ELF-1 (cell line): ENCODE measurements around the gene SNX10.
"Not testable (repeated sequence)": the region's sequence is repeated elsewhere in the genome, so short reads cannot be mapped to it uniquely, and the experiment has no call there.

Source experiments
- DNase-seq: peaks from one replicate; pipeline ENCODE4 v3.0.0-alpha.2; 2016; ENCODE audit warnings: low read depth, low spot score

SNX10 gene

DNA sequence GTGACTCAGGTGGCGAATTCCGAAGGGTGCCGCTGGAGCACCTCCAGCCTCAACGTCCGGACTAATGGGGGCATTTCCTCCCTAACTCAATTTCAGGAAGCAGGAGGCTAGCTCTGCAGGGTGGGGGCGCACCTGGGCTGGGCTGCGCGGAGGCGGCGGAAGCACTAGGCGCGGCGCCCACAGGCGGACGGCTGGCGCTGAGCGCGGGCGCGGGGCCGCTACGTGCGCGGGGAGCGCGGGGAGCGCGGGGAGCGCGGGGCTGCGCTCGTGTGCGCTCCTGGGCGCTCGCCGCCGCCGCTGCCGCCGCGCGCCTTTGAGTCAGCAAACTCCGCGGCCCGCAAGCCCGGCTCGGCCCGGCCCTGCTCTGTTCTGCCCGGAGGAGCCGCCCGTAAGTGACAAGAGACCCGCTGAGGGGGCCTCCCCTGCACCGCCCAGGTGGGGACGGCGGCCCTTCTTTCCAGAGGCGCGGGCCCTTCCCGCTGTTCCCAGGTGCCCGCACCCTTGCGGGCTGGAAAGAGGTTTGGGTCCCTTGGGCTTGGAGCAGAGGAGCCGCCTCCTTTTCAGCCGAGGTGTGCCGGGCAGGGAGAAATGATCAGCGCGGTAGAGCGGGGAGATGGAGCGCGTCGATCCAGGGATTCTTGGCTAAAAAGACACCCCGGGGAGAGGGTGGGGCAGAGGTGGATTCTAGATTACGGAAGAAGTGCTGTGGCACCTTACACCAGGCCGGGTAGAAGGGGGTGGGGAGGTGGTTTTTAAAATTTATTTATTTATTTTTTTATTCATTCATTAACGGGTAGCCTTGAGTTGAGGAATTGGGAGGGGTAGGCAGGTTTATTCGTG lies at the start of gene SNX10:
Gene SNX10, plus strand, starts transcription at position 164 of the 840 bp plus-strand sequence. CDS start 54,581 bp downstream, outside the sequence.
- peak; percentile 53 for DNase-seq

DNA sequence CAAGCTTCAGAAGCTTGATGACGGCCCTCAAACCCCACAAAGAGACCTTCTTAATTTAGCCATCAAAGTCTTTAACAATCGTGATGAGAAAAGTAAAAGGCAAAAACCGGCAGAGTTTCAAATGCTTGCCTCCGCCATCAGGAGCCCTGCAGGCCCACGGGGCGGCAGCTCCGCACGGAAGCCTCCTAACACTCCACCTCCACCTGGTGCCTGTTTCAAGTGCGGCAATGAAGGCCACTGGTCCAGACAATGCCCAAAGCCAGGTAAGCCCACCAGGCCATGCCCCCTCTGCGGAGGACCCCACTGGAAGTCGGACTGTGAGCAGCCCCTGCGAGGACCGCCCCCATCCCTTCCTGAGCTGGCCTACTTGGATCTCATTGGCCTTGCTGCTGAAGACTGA lies 46.5 kb upstream of the SNX10 start:
- no peak for DNase-seq

DNA sequence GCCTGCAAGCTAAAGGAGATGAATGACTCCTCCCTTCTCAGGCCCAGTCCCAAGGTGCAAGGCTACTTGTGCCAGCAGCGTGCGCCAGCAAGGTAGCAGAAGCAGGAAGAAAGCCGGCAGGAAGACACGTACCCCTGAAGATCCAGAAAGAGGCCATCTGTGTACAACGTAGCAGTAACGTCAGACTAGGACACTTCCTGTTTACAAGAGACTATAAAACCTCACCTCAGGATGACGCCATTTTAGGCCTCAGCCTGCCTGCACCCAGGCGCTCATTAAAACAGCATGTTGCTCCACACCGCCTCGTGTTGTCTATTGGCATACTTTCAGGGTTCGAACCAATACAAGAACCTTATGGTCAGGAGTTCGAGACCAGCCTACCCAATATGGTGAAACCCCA lies 41.4 kb upstream of the SNX10 start:
- no peak for DNase-seq

DNA sequence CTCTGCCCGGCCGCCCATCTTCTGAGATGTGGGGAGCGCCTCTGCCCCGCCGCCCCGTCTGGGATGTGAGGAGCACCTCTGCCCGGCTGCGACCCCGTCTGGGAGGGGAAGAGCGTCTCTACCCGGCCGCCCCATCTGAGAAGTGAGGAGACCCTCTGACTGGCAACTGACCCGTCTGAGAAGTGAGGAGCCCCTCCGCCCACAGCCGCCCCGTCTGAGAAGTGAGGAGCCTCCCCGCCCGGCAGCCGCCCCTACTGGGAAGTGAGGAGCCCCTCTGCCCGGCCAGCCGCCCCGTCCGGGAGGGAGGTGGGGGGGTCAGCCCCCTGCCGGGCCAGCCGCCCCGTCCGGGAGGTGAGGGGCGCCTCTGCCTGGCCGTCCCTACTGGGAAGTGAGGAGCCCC lies 29.8 kb upstream of the SNX10 start:
- not testable (repeated sequence) for DNase-seq

- DNase-seq: no peak
These were observed 26.6 kb upstream of the SNX10 start for GRCh38 chr7:26265065-26265464.

DNA sequence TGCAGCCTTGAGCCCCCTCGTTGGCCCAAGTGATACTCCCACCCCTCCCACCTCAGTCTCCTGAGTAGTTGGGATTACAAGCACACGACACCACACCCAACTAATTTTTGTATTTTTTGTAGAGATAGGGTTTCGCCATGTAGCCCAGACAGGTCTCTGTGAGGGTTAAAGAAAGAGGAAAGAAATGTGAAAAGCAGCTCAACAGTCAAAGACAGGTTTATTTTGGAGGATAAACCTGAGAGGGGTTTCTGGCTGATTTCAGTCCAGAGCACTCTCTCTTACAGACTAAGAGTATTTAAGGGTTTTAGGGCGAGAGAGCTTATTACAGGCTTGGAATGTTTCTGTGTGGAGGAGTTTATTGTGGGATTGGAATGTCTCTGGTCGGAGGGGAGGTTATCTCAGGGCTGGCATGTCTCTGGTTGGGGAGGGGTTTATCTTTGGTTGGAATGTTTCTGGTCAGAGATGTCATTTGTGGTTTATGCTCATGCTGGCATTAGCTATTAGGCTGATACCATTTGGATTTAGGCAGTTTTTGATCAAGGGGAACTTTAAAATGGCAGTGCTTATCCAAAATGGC lies 26.1 kb upstream of the SNX10 start:
- DNase-seq: no peak

- DNase-seq: no peak
These were observed 24.0 kb upstream of the SNX10 start for GRCh38 chr7:26267601-26268166.

- no peak for DNase-seq
These were observed 16.4 kb upstream of the SNX10 start for GRCh38 chr7:26275213-26275612.

DNA sequence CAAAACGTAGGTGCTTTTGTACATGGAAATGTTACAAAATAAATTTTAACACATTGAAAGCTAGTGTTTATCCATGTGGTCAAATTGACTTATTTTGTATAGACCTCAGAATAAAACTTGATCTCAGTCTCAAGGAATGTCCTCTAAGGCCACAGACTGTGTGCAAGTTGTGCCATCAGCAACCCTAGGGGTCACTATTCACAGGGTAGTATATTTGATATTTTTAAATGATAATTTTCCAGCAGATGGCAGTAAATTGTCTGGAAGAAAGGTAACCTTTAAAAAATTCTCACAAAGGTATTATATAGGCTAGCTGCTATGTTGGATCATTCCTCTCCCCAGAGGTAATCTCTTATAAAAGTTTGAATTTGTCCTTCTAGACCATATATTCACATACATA lies 12.9 kb upstream of the SNX10 start:
- DNase-seq: no peak

GRCh38 chr7:26279405-26279804 lies 12.3 kb upstream of the SNX10 start:
- no peak for DNase-seq

- DNase-seq: no peak
These were observed 11.6 kb upstream of the SNX10 start for GRCh38 chr7:26280097-26280496.

DNA sequence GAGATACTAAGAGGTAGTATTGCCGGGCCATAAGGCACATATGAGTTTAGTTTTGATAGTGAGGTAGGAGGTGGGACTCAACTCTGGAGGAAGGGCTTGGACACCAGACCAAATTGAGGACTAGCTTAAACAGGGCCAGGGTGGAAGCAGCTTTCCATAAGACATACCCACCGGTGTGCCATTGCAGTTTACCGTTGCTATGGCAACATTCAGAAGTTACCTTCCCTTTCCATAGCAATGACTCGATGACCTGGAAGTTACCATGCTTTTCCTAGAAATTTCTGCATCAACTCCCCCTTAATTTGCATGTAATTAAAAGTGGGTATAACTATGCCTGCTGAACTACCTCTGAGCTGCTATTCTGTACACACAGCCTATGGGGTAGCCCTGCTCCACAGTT lies 10.9 kb upstream of the SNX10 start:
- DNase-seq: no peak

DNA sequence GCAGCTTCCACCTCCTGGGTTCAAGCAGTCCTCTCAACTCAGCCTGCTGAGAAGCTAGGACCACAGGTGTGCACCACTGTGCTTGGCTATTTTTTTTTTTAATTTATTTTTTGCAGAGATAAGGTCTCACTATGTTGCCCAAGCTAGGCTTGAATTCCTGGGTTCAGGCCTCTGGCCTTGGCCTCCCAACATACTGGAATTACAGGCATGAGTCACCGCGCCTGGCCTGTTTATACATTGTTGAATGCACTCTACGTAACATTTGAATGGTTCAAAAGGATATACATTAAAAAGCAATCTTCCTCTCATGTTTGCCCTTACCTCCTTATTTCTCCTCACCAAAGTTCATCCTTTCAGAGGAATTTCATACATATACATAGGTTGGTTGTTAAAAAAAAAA lies 7.2 kb upstream of the SNX10 start:
- no peak for DNase-seq

DNA sequence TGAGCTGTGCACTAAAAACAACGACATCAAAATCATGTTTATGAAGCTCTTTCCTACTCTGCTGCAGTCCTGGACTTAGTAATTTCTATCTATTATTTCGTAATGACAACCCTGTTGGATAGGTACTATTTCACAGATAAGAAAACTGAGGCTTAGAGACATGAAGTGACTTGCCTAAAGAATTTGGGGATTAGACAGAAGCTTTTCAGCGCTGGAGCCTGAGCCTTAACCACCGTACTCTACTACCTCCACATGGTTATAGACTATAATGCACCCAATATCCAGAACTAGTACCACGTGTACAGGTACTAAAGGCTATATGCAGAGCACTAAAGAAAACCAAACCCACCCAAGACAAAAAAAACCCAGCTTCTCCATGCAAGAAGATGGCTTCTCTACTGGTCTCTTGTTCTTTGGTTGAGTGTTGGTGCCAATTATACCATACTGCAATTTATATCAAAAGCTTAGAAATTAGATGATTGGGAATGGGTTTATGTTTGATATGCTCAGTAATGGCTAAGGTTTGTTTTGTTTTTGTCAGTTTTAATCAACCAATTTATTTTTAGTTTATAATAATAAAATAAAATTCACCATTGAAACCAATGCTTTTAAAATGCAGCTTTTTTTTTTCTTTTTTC lies 6.5 kb upstream of the SNX10 start:
- peak; percentile 42 for DNase-seq

DNA sequence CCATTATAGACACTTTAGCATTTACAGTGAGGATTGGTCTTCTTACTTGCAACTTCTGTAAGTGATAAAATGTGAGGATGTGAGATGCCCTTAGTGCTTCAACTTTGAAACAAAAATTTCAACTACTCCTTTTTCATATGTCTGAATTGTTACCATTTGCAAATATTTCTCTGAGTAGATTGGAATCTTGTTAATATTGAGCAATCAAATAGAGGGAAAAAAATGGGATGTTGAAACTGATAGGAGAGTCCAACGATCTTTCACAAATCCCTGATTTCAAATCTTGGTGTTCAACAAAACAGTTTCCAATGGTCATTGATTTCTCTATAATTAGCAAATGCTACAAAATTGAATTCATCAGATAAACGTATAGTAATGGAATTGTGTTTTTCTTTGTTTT lies 5.5 kb upstream of the SNX10 start:
- no peak for DNase-seq

GRCh38 chr7:26288126-26288525 lies 3.5 kb upstream of the SNX10 start:
- DNase-seq: not testable (repeated sequence)

DNA sequence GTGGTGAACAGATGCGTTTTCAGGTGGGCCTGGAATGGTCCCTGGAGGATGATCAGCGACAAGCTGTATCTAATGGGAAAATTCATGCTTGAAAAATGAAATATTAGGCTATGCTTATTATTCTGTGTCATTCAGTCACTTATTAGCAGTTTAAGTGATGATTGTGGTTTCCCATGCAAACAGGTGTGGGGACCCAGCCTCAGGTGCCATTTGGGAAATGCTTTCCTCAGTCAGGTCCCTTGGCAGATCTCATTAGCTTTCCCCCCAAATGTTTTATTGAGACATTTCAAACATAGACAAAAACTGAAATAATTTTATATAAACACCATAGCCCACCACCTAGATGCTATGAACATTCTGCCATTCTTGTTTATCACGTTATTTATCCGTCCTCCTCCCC lies 411 bp upstream of the SNX10 start:
- no peak for DNase-seq

DNA sequence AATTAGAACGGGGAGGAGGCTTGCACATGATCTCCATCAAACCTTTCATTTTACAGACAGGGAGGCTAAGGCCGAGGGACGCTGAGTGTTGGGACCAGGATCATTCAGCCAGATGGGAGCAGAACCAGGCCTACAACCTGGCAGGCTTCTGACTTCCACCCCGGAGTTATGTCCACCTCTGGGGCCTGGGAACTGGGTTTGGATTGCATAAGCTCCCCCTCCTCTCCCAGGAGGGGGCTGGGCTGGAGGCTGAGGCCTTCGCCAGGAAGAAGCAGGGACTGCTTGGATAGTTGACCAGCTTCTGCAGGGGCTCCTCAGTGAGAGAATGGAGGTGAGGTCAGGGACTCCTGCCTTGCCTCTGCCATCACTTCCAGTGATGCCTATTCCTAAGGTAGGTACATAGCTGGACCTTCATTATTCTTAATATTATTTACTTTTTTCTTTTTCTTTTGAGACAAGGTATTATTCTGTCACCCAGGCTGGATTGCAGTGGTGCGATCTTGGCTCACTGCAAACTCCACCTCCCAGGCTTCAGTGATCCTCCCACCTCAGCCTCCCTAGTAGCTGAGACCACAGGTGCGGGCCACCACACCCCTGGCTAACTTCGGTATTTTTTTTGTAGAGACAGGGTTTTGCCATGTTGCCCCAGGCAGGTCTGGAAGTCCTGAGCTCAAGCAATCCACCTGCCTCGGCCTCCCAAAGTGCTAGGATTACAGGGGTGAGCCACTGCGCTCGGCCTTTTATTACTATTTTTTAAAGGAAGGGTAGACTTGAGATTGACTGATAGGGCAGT lies 1.3 kb downstream of the SNX10 start:
- DNase-seq: peak; percentile 57

DNA sequence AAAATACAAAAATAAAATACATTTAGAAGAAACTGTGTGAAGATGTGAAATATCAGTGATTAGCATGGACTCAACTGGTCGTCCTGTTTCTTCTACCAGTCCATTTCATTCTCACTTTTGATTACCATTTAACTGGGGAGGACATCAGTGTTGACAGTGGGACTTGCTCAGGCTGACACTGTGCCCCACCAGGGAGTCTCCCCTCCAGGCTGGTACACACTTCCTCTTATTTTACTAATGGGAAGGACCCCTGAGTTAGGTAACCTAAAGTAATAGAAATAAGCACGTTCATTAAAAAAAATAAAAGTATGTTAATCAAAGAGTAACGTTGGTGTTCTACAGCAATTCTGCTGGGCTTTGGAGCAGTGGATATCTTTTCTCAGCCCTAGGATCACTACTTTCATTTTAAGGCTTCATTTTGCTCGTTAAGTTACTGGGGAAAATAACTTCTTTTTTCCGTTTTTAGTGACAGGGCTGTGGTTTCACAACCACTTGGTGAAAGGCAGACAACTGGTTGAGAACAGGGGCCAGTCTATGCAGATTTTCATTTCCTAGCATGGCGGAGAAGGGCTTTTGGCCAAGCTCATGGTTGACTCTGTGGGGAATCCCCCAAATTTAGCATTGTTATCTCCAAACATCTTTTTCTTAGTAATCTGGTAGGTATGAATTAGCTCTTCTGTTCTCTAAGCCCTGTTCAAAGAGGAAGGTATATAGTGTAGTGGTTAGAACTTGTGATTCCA lies 2.1 kb downstream of the SNX10 start:
- DNase-seq: no peak

GRCh38 chr7:26295015-26295414 lies 3.4 kb downstream of the SNX10 start:
- no peak for DNase-seq

GRCh38 chr7:26295586-26295985 lies 3.9 kb downstream of the SNX10 start:
- DNase-seq: no peak
